Esophagus muscularis mucosa (tissue), 3 donors: ENCODE results near the gene FBP1.

Source experiments
- POLR2AphosphoS5 ChIP-seq, 2 donors: sonication (generic); formaldehyde crosslinking; IDR thresholded peaks; one replicate each; pipeline ENCODE4 v1.6.1; 2017; ENCODE audit warnings: antibody characterized with exemption in 2 of 2
- TF ChIP-seq, protein P1 (sequence below), 3 experiments: fragments of 200-600 bp in 2 of 3; fragments of 450-650 bp in 1 of 3; sonication (generic) in 2 of 3; IDR thresholded peaks; one replicate each; pipeline ENCODE4 v1.5.1; 2017 to 2019; ENCODE audit warnings: antibody characterized with exemption in 3 of 3, mild to moderate bottlenecking in 2 of 3, moderate library complexity in 1 of 3

DNA sequence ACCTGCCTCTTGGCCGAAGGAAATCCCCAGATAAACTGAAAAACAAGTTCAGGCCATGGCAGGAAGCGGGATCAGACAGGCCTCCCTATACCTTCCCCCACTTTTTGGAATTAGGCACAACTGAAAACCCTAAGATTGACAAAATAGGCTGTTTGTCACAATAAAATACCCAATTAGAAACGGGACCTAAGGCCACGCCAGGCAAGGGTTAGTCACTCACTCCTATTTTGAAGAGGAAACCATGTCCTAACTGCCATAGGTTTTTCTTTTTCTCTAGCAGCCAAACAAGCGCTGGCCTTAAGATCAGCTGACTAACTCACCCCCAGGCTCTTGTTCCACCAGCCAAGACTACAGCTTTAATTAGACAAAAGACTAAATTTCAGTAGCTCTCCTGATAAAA is 57.6 kb downstream of the FBP1 start:
- TF ChIP-seq POLR2AphosphoS5 (IDR thresholded peaks at IDR 0.05) = no peak
- TF ChIP-seq, protein P1, sequence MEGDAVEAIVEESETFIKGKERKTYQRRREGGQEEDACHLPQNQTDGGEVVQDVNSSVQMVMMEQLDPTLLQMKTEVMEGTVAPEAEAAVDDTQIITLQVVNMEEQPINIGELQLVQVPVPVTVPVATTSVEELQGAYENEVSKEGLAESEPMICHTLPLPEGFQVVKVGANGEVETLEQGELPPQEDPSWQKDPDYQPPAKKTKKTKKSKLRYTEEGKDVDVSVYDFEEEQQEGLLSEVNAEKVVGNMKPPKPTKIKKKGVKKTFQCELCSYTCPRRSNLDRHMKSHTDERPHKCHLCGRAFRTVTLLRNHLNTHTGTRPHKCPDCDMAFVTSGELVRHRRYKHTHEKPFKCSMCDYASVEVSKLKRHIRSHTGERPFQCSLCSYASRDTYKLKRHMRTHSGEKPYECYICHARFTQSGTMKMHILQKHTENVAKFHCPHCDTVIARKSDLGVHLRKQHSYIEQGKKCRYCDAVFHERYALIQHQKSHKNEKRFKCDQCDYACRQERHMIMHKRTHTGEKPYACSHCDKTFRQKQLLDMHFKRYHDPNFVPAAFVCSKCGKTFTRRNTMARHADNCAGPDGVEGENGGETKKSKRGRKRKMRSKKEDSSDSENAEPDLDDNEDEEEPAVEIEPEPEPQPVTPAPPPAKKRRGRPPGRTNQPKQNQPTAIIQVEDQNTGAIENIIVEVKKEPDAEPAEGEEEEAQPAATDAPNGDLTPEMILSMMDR (IDR thresholded peaks at IDR 0.05) = no peak
